T-helper 1 cell (primary cell): ENCODE results near the gene PCBP4.

ENCODE experiments used
- DNase-seq, 5 donors: peaks; one replicate each; pipeline ENCODE4 v3.0.0-alpha.2; 2012 to 2020

PCBP4 gene

DNA sequence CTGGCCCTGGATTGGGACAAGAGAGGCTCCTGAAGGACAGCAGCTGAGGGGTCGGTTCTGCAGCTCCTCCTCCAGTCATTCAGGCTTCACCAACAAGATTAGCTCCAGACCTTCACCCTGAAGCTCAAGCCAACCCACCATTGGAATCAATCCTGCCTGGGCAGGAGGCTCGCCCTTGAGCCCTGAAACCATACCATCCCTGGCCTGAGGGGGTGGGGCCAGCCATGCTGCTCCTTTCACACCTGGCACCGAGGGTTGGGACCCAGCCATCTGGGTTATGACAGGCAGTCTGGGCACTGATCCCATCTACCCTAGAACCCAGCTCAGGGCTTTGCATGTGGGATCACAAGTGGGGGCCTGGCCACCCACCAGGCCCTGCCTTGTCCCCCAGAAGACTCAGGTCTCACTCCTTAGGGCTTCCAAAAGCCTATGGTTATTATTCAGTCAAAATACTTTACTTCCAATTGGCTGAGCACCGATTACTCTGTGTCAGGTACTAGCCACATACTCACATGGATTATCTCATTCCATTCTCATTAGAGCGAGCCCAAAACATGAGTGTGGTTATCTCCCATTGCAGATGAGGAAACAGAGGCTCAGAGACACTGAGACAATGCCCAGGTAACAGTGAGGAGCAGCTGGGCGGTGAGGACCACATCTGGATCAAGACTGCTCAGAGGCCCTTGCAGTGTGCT is 3.5 kb upstream of the PCBP4 start:
- DNase-seq, result no peak

DNA sequence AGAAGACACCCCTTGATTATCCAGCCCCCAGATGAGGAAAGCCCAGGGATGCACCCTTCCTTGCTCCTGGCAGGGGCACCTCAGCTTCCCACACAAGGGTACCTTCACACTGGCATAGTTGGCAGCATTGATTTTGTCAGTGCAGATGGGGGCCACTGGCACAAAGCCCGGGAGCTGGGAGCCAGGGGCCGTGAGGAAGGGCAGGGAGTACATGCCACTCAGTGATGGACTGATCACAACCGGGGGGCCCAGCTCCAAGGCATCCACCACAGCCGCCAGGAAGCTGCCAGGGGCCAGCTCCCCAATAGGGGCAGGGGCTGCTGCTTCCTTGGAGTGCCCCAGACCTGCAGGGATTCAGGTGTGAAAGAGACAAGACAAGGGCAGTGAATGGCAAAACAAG is 2.6 kb upstream of the PCBP4 start:
- no peak for DNase-seq

DNA sequence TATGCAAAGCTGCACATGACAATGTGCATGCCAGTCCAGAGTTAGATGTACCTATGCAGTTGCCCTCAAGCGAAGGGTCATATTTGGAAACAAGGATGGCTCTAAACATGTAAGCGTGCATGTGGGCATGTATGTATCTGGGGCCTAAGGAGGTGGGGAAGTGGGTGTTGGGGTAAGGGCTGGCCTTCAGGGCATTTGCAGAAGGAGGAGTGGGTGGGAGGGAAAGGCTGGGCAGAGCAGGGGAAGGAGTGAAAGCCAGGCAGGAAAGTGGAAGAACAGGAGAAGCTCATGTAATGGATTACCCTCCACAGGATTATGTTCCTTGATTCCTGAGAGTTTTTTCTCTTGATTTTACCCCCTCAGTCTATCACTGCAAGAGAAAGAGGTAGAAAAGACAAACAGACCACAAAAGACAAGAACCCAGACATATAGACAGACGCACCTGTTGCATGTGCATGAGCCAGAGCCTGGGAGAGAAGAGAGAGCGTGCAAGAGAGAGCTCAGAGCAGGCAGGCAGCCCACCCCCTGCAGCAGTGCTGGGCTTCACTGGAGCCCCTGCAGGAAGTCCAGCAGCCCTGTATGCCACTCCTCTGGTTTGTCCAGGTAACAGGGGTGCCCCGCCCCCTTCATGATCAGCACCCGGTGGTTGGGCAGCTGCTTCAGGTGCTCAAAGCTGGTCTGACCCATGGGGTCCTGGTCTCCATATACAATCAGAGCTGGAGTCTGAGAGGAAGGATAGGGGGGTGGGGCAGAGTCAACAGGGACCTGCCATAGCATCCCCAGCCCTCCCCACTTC is 1.8 kb upstream of the PCBP4 start:
- no peak for DNase-seq

DNA sequence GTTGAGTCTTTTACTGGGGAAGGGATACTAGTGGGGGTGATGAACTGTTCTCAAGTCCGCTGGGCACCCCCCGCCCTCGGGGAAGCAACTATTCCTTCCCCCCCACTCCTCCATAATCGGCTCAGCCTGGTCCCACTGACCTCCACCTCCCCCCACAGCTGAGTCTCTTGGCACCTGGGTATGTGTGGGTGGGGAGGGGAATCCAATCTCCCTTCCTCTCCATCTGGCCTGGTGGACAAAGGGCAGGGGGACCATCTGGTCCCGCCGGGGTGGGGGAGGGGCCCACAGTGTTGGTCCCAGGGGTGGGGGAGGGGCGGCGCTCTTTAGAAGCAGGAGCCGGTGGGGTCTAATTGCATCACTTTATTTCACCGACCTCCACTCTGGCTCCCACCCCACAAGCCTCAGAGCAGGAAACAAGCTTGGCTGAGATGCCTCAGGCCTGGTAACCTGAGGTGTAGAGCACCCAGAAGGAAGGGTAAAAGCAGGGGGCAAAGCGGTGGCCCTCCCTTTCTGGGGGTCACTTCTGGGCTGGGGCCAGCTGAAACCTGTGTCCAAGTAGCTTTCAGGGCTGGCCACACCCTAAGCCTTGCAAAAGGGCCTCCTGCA is 1.0 kb upstream of the PCBP4 start:
- no peak for DNase-seq

DNA sequence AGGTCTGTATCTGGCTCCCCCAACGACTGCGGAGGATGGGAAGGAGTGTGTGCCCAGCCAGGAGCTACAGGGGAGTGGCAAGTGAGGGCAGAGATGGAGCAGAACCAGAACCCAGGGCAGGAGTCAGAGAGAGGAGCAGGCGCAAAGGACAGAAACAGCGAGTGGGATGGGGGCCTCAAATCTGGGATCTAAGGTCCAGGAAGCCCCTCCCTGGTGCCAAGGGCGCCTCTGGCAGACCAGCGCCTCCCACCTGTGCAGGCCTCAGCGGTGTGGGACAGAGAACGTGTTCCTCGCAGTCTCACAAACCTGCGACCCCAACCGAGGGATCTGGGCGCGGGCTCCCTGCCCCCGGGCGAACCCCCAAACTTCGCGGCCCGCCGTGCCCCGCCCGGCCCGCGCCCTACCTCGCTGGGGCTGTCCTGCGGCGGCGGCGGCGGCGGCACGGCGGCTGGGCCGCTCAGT is 301 bp downstream of the PCBP4 start:
- peak in 1 of 5 donors; percentile 20 for DNase-seq

DNA sequence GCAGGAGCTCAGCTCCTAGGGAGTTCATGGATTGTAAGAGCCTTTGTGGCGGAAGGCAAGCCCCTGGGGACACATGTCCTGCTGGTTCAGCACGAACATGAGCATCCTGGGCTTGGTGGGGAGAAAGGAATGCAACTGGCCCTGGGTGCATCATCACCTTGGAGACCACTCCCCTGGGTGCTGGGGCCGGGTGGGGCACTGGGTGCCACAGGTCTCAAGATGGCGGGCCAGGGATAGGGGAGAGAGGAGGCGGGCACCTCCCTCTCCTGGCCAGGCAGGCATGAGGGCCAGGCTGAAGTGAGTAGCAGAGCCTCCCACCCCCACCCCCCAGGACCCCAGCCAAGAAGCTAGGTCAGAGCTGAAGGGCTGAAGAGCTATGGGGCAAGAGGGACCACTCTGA is 768 bp downstream of the PCBP4 start:
- DNase-seq, result no peak

DNA sequence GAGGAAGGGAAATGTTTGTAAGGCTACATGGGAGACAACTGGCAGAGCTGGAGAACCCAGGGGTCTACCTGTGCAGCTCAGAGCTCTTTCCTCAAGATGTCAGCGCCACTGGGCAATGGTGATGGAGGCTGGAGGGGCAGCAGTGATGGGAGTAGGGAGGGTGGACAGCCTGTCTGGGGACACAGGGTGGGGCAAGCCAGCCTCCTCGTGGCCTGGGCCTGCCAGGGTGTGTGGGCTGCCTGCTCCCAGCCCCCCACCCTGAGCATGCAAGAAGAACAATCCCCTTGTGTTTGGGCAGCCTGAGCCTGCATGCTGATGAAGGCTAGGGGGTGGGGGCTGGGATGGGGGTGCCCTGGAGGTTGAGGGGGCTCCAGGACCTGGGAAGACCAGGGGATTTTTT is 1.2 kb downstream of the PCBP4 start:
- no peak for DNase-seq

DNA sequence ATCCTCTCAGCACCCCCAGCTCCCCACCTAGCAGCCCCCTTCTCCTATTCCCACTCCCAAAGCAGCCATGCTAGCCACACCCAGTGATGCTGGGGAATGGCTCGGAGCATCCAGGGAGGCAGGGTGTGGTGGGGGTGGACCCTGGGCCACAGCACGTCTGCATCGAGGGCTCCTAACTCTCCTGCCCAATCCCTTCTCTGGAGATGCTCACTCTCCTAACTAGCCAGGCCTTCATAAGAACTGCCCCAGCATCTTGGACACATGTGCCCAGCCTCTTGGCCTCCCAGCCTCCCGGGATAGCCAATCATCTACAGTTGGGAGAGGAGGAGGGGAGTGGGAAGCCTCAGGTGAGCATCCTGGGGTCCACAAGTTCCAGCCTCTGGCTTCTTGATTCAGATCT is 2.7 kb downstream of the PCBP4 start:
- DNase-seq, result no peak

DNA sequence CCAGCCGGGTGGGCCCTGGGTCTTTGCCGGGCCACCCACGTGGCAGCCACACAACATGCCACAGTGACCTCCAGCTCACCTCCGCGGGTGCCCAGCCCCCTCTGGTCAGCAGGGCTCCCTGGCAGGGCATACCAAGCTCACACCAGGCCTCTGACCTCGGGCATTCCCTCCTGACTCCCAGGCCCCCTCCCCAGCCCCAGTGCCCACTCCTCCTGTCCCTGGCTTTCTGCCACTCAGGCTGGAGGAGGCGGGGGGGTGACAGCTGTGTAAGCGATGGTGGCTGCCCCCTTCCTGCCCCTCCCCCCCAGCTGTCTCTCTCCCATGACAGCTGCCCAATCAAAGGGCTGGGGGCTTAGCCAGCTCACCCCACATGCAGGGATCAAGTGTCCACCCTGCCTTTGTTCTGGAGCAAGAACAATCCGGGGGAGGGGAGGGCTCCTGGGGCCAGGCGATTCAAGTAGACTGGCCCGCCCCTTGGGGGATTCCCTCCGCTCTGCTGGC is 3.3 kb downstream of the PCBP4 start:
- no peak for DNase-seq

DNA sequence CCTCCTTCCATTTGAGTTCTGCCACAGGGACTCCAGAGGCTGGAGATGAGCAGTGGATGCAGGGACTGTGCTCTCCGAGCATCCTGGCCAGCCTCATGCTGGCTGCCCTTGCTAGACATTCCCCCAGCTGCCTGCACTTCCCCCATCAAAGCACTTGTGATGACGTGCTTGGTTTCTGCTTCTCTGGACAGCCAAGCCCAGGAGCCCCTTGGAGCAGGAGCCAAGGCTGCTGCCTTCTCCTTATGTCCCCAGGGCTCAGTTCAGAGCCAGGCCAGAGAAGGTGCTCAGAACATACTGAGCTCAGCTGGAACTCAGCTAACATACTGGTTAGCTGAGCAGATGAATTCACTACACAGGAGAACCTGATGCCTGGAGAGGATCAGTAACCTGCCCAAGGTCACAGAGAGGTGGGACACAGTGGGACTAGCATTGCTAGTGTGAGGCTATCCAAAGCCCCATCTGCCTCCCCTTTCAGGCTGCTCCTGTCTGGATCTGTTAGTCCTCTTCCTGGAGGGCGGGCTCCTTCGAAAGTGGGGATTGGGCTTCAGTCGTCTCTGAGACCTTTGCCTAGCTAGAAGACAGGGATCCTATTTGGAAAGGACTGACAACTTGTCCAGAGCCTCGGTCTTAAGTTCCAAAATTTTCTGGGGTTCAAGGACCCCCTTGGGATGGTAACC is 4.3 kb downstream of the PCBP4 start:
- no peak for DNase-seq

DNA sequence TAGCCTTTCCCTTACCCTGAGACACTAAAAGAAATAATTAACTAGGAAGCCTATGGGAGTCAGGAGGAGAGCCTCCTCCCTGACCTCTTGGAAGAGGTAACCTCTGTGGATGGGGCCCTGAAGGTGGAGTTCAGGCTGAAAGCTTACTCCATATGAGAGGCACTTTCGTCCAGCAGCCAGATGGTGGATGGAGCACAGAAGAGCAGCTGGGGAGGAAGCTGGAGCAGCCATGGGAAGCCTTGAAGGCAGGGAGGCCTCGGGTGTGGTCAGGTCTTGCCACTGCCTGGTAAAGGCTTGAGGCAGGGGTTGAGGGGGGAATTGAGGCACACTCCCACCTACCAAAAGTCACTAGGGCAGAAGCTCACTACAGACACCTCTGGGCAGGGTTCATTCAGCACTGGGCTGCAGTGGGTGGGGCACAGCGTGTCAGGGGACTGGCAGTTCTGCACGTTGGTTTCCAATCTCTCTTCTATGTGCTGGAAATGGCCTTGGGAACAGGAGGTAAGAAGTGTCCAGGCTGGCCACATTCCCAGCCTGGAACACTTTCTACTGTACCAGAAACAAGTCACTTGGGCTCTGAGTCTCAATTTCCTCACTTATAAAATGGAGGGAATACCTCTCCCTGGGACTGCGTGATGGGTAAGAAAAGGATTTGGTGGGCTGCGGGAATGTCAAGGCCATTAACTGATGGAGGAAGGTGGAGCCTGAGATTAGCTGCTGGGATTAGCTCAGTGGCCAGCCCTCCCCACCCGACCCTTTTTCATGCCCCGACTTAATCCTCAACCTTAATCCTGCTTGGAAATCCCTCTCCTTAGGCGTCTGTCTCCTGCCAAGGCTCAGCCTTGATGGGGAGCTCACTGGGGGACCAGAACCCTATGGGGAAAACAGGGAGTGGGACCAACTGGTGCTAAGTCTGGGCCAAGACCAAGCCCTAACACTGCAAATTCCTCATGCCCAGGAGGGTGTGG is 5.4 kb downstream of the PCBP4 start:
- no peak for DNase-seq

DNA sequence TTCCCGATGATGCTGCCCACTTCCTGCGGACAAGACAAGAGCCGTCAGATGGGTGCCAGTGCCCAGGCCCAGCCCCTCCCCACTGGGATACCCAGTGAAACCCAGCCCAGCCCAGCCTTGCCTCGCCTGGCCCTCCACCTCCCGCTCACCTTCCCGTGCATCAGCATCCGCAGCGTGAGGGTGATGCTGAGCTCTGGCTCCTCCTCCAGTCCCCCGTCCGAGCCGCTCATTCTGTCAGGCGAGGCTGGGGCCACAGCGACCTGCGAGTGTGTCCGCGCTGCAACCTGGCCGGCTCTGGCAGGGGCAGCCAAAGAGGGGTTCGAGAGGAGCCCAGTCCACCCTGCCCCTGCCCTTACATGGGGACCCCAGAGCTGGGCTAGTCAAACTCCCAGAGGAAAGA is 6.2 kb downstream of the PCBP4 start:
- DNase-seq, result no peak

DNA sequence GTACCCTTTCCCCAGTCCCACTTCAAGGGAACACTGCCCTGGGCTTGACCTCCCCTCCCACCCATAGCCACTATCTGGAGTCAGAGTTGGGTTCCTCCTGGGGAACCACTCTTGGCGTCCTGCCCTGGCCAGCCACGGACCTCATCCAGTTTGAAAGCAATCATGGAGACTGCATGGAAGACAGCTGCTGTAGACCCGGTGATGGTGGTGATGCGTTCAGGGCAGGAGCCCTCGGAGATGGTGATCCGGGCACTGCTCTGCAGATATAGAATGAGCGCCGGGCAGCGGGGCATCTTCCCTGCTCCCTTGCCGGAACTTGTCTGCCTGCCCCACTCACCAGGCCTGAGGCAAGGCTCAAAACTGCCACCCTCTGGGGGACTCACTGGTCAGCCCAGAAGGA is 6.9 kb downstream of the PCBP4 start:
- DNase-seq, result no peak

DNA sequence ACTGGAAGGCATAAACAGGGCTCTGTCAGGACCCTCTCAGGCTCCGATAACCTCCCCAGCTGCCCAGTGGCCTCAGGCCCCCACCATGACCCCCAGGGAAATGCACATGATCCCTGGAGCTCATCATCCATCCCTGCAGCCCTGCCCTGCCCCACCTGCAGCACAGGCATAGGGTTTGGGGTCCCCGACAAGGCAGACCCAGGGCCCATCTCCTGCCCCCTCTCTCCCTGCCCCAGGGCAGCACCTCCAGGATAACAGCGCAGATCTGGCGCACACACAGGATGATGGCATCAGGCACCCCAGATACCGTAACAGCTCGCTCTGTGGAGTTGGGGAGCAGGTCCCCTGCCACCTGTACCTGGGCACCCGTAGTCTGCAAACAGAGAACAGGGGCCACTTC is 7.6 kb downstream of the PCBP4 start:
- no peak for DNase-seq

DNA sequence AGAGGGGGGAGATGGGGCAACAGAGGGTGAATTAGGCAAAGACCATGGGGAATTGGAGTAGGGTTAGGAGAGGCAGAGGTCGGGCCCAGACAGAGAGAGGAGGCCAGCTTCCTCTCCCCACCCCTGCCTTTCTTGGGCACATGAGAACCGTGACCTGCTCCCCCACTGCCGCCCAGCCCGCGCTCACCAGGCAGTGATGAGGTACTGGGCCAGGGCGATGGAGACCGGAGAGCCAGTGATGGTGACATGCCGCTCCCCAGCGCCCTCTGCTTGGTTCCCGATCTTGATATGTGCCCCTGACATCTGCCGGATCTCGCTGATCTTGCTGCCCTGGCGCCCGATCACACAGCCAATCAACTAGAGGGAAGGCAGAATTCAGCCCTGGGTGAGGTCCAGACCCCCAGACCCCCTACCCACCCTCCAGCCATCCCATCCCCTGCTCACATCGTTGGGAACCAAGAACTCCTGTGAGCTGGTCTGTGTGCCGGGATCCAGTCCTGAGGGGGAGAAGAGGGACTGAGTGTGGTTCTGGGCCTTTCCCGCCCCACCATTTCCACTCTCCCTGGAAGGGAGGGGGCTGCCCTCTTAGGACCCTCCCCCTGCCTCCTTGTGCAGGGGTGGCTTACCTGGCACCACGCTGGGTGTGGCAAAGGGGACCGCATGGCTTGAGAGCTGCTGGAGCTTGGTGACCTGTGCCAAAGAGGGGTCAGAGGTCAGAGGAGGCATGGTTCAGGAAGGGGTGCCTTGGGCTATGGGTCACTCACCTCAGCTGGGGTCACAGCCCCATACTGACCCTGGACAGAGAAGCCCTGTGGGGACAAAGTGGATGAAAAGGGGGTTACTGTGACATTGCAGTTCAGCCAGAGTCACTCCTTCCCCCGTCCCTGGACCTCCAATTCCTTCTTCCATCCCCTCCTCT is 8.4 kb downstream of the PCBP4 start:
- DNase-seq, result no peak

DNA sequence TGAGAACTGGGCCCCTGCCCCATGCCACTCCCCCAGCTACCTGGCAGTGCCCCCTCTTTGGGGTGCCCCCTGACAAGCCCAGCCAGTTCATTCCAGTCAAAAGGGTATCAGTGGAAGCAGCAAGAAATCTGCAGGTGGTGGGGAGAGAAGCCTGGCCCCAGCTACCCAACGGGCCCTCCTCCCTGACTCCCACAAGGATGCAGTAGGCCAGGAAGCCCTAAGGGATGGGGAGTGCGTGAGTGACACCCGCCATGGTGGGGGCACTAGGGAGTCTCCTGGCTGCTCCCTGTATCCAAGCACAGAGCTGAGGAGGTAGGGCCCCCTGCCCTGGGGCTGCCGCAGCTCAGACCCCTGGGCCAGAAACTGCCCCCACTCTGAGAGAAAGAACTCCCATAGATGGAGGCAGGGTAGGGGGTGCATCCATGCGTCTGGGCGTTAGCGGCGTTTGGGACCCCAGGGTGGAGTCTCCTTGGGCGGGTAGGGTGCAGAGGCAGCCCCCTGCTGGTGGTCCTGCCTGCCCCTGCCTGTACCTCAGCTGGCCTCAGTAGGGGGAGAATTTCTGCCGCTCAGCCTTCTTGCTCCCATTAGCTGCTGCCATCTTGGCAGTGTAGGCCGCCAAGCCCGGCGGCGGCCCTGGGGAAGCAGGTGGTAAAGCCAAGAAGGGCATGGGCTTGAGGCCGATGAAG is 9.6 kb downstream of the PCBP4 start:
- no peak for DNase-seq

DNA sequence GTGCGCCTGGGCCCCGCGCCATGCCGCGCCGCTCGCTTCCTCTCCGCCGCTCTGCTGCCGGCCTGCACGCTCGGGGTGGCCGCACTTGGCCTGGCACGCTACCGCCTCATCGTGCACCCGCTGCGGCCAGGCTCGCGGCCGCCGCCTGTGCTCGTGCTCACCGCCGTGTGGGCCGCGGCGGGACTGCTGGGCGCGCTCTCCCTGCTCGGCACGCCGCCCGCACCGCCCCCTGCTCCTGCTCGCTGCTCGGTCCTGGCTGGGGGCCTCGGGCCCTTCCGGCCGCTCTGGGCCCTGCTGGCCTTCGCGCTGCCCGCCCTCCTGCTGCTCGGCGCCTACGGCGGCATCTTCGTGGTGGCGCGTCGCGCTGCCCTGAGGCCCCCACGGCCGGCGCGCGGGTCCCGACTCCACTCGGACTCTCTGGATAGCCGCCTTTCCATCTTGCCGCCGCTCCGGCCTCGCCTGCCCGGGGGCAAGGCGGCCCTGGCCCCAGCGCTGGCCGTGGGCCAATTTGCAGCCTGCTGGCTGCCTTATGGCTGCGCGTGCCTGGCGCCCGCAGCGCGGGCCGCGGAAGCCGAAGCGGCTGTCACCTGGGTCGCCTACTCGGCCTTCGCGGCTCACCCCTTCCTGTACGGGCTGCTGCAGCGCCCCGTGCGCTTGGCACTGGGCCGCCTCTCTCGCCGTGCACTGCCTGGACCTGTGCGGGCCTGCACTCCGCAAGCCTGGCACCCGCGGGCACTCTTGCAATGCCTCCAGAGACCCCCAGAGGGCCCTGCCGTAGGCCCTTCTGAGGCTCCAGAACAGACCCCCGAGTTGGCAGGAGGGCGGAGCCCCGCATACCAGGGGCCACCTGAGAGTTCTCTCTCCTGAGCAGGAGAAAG is 11.1 kb downstream of the PCBP4 start:
- peak in 1 of 5 donors; percentile 34 for DNase-seq

DNA sequence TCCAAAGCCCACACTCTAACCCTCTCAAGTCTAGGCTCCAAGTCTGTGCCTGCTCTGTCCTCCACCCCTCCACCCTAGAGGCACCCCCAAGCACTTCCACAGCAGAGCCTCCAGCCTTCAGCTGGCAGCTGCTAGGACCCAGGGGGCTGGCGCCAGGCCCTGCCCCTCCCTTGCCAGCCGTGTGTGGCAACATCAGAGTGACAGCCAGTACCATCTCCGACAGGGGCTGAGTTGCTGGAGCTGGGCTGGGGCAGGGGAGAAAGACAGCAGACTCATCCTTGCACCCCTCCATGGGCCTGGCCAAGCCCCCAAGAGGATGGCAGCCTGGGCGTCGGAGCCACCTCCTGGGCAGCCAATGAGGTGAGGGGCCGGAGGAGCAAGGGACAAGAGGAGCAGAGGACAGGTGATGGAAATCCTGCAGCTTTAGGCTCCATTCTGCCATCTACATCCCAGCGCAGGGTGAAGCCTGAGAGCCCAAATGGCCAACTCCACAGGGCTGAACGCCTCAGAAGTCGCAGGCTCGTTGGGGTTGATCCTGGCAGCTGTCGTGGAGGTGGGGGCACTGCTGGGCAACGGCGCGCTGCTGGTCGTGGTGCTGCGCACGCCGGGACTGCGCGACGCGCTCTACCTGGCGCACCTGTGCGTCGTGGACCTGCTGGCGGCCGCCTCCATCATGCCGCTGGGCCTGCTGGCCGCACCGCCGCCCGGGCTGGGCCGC is 11.9 kb downstream of the PCBP4 start, which contains the start of gene GPR62:
Gene GPR62, plus strand, starts transcription at position 207 of the 718 bp plus-strand sequence. Its CDS starts 272 bp downstream, at position 479.
- no peak for DNase-seq
